ENCODE measurements around the gene TBC1D22A.

TBC1D22A gene

GRCh38 chr22:46865642-46866041, 103.2 kb downstream of the TBC1D22A start:
- no peak overlapping the region for H3K4me3 ChIP-seq (ENCODE audit: low read length)
- no peak for TF ChIP-seq ZNF274 (IDR thresholded peaks at IDR 0.05; ENCODE audit: low read depth, low read length)

- H3K4me3 ChIP-seq (ENCODE audit: low read length): no peak overlapping the region
- no peak for TF ChIP-seq ZNF274 (IDR thresholded peaks at IDR 0.05; ENCODE audit: low read depth, low read length)
These were observed 104.1 kb downstream of the TBC1D22A start for GRCh38 chr22:46866591-46866990.

GRCh38 chr22:46867106-46867505, 104.7 kb downstream of the TBC1D22A start:
- TF ChIP-seq ZNF274 (IDR thresholded peaks at IDR 0.05; ENCODE audit: low read depth, low read length): no peak
- no peak overlapping the region for H3K4me3 ChIP-seq (ENCODE audit: low read length)

- no peak overlapping the region for H3K4me3 ChIP-seq (ENCODE audit: low read length)
- no peak for TF ChIP-seq ZNF274 (IDR thresholded peaks at IDR 0.05; ENCODE audit: low read depth, low read length)
These were observed 106.9 kb downstream of the TBC1D22A start for GRCh38 chr22:46869329-46869728.

- no peak overlapping the region for H3K4me3 ChIP-seq (ENCODE audit: low read length)
- TF ChIP-seq ZNF274 (IDR thresholded peaks at IDR 0.05; ENCODE audit: low read depth, low read length): no peak
These were observed 107.5 kb downstream of the TBC1D22A start for GRCh38 chr22:46869831-46870441.

GRCh38 chr22:46871826-46872225, 109.4 kb downstream of the TBC1D22A start:
- no peak for TF ChIP-seq ZNF274 (IDR thresholded peaks at IDR 0.05; ENCODE audit: low read depth, low read length)
- no peak overlapping the region for H3K4me3 ChIP-seq (ENCODE audit: low read length)

GRCh38 chr22:46875089-46875488, 112.6 kb downstream of the TBC1D22A start:
- no peak overlapping the region for H3K4me3 ChIP-seq (ENCODE audit: low read length)
- no peak for TF ChIP-seq ZNF274 (IDR thresholded peaks at IDR 0.05; ENCODE audit: low read depth, low read length)

- no peak overlapping the region for H3K4me3 ChIP-seq (ENCODE audit: low read length)
These were observed 114.0 kb downstream of the TBC1D22A start for GRCh38 chr22:46876357-46876934.

GRCh38 chr22:46878191-46878948, 115.9 kb downstream of the TBC1D22A start:
- no peak overlapping the region for H3K4me3 ChIP-seq (ENCODE audit: low read length)
- no peak for TF ChIP-seq ZNF274 (IDR thresholded peaks at IDR 0.05; ENCODE audit: low read depth, low read length)

More at GRCh38 chr22:46876357-46876934, 114.0 kb downstream of the TBC1D22A start:
- TF ChIP-seq ZNF274 (IDR thresholded peaks at IDR 0.05; ENCODE audit: low read depth, low read length): no peak

- no peak for TF ChIP-seq ZNF274 (IDR thresholded peaks at IDR 0.05; ENCODE audit: low read depth, low read length)
- no peak overlapping the region for H3K4me3 ChIP-seq (ENCODE audit: low read length)
These were observed 116.6 kb downstream of the TBC1D22A start for GRCh38 chr22:46879083-46879482.

- TF ChIP-seq ZNF274 (IDR thresholded peaks at IDR 0.05; ENCODE audit: low read depth, low read length): no peak
- H3K4me3 ChIP-seq (ENCODE audit: low read length): no peak overlapping the region
These were observed 119.1 kb downstream of the TBC1D22A start for GRCh38 chr22:46881373-46882118.

GRCh38 chr22:46883092-46883910, 120.9 kb downstream of the TBC1D22A start:
- H3K4me3 ChIP-seq (ENCODE audit: low read length): no peak overlapping the region
- TF ChIP-seq ZNF274 (IDR thresholded peaks at IDR 0.05; ENCODE audit: low read depth, low read length): no peak

GRCh38 chr22:46884365-46884764, 121.9 kb downstream of the TBC1D22A start:
- TF ChIP-seq ZNF274 (IDR thresholded peaks at IDR 0.05; ENCODE audit: low read depth, low read length): no peak
- no peak overlapping the region for H3K4me3 ChIP-seq (ENCODE audit: low read length)

GRCh38 chr22:46887978-46888377, 125.5 kb downstream of the TBC1D22A start:
- no peak for TF ChIP-seq ZNF274 (IDR thresholded peaks at IDR 0.05; ENCODE audit: low read depth, low read length)
- H3K4me3 ChIP-seq (ENCODE audit: low read length): no peak overlapping the region
